Activated naive CD8-positive, alpha-beta T cell treated with anti-CD3 and anti-CD28 coated beads for 36 hours (primary cell): ENCODE measurements around the gene ELAC2. TPM values are rescaled to one million over a fixed set of nuclear protein-coding genes. Genes with fewer than 3 reads are reported as not detected.
A peak's percentile ranks its signal among the peaks of the same experiment; 100 is the strongest.

Experiments used
- DNase-seq: peaks from one replicate; pipeline ENCODE4 v3.0.0; 2021
- H3K27ac Mint-ChIP-seq: one replicate; pipeline ENCODE4 v1.8.0; 2022; ENCODE audit warnings: mild to moderate bottlenecking, moderate library complexity, mixed read lengths
- H3K27me3 Mint-ChIP-seq: one replicate; pipeline ENCODE4 v1.8.0; 2022; ENCODE audit warnings: mild to moderate bottlenecking, mixed read lengths
- H3K36me3 Mint-ChIP-seq: one replicate; pipeline ENCODE4 v1.8.0; 2021; ENCODE audit warnings: mild to moderate bottlenecking, mixed read lengths
- H3K4me1 Mint-ChIP-seq: one replicate; pipeline ENCODE4 v1.8.0; 2021; ENCODE audit warnings: mixed read lengths
- H3K4me3 Mint-ChIP-seq: one replicate; pipeline ENCODE4 v1.8.0; 2022; ENCODE audit warnings: mild to moderate bottlenecking, moderate library complexity, mixed read lengths
- H3K9me3 Mint-ChIP-seq: one replicate; pipeline ENCODE4 v1.8.0; 2022; ENCODE audit warnings: mixed read lengths
- total RNA-seq, 2 experiments: library from RNA; stranded (reverse); gene quantifications; one replicate each; pipeline ENCODE4 v1.2.3, GENCODE V29; 2021

The ELAC2 gene
- total RNA-seq, 2 experiments from 2014 or later = 90.2 to 90.3 TPM

- Mint-ChIP-seq H3K4me3 (no peak overlapping the region), H3K27ac (no peak overlapping the region), H3K36me3 (no peaks in the 10 kb centered on the region), H3K9me3 (no peaks in the 10 kb centered on the region), H3K4me1 (peaks cover 2% of the 10 kb centered on the region), H3K27me3 (peaks cover 4% of the 10 kb centered on the region)
- DNase-seq = no peak
These were observed 12.2 kb upstream of the ELAC2 start for GRCh38 chr17:13030056-13030455.

- no peak overlapping the region for H3K27ac Mint-ChIP-seq
- no peak overlapping the region for H3K4me3 Mint-ChIP-seq
- H3K4me1 Mint-ChIP-seq = peaks cover 4% of the 10 kb centered on the region
- no peaks in the 10 kb centered on the region for H3K9me3 Mint-ChIP-seq
- DNase-seq = no peak
- H3K27me3 Mint-ChIP-seq = peaks cover 4% of the 10 kb centered on the region
- no peaks in the 10 kb centered on the region for H3K36me3 Mint-ChIP-seq
These were observed 11.5 kb upstream of the ELAC2 start for GRCh38 chr17:13029340-13029739.

GRCh38 chr17:13027246-13027645 is 9.4 kb upstream of the ELAC2 start:
- H3K27me3 Mint-ChIP-seq = peaks cover 4% of the 10 kb centered on the region
- H3K9me3 Mint-ChIP-seq = no peaks in the 10 kb centered on the region
- H3K36me3 Mint-ChIP-seq = no peaks in the 10 kb centered on the region
- H3K4me3 Mint-ChIP-seq = no peak overlapping the region
- DNase-seq = no peak
- peaks cover 5% of the 10 kb centered on the region for H3K4me1 Mint-ChIP-seq
- no peak overlapping the region for H3K27ac Mint-ChIP-seq

GRCh38 chr17:13025687-13026086 is 7.9 kb upstream of the ELAC2 start:
- no peaks in the 10 kb centered on the region for H3K9me3 Mint-ChIP-seq
- H3K4me3 Mint-ChIP-seq = no peak overlapping the region
- DNase-seq = no peak
- no peaks in the 10 kb centered on the region for H3K36me3 Mint-ChIP-seq
- H3K4me1 Mint-ChIP-seq = peaks cover 3% of the 10 kb centered on the region
- H3K27ac Mint-ChIP-seq = no peak overlapping the region
- peaks cover 4% of the 10 kb centered on the region for H3K27me3 Mint-ChIP-seq

- Mint-ChIP-seq H3K36me3 (no peaks in the 10 kb centered on the region), H3K4me1 (peaks cover 3% of the 10 kb centered on the region), H3K27me3 (peaks cover 4% of the 10 kb centered on the region), H3K27ac (no peak overlapping the region), H3K9me3 (no peaks in the 10 kb centered on the region), H3K4me3 (no peak overlapping the region)
- DNase-seq = no peak
These were observed 7.4 kb upstream of the ELAC2 start for GRCh38 chr17:13025258-13025627.

GRCh38 chr17:13024526-13025257 is 6.9 kb upstream of the ELAC2 start:
- H3K9me3 Mint-ChIP-seq = no peaks in the 10 kb centered on the region
- DNase-seq = peak; percentile 61
- H3K27ac Mint-ChIP-seq = no peak overlapping the region
- peaks cover 3% of the 10 kb centered on the region for H3K4me1 Mint-ChIP-seq
- H3K36me3 Mint-ChIP-seq = no peaks in the 10 kb centered on the region
- H3K27me3 Mint-ChIP-seq = peaks cover 4% of the 10 kb centered on the region
- peak overlapping the region; percentile 38 for H3K4me3 Mint-ChIP-seq

GRCh38 chr17:13024016-13024415 is 6.2 kb upstream of the ELAC2 start:
- no peak overlapping the region for H3K27ac Mint-ChIP-seq
- H3K36me3 Mint-ChIP-seq = no peaks in the 10 kb centered on the region
- peaks cover 3% of the 10 kb centered on the region for H3K4me1 Mint-ChIP-seq
- H3K9me3 Mint-ChIP-seq = no peaks in the 10 kb centered on the region
- peaks cover 4% of the 10 kb centered on the region for H3K27me3 Mint-ChIP-seq
- no peak for DNase-seq
- H3K4me3 Mint-ChIP-seq = no peak overlapping the region

- Mint-ChIP-seq H3K9me3 (no peaks in the 10 kb centered on the region), H3K4me3 (peak overlapping the region; percentile 94), H3K27me3 (no peaks in the 10 kb centered on the region), H3K27ac (peak overlapping the region; percentile 95), H3K4me1 (peaks cover 16% of the 10 kb centered on the region), H3K36me3 (peaks cover 21% of the 10 kb centered on the region)
- no peak for DNase-seq
These were observed 759 bp downstream of the ELAC2 start for GRCh38 chr17:13016881-13017654.

- Mint-ChIP-seq H3K27ac (peak overlapping the region; percentile 46), H3K27me3 (no peaks in the 10 kb centered on the region), H3K4me3 (no peak overlapping the region), H3K9me3 (no peaks in the 10 kb centered on the region), H3K4me1 (peaks cover 19% of the 10 kb centered on the region), H3K36me3 (peaks cover 31% of the 10 kb centered on the region)
- DNase-seq = no peak
These were observed 3.0 kb downstream of the ELAC2 start for GRCh38 chr17:13014801-13015200.

GRCh38 chr17:13010959-13011358 is 6.9 kb downstream of the ELAC2 start:
- Mint-ChIP-seq H3K4me1 (peaks cover 7% of the 10 kb centered on the region), H3K36me3 (peaks cover 25% of the 10 kb centered on the region), H3K9me3 (no peaks in the 10 kb centered on the region), H3K27ac (no peak overlapping the region), H3K27me3 (no peaks in the 10 kb centered on the region), H3K4me3 (no peak overlapping the region)
- DNase-seq = no peak

- no peak for DNase-seq
- H3K4me1 Mint-ChIP-seq = peaks cover 7% of the 10 kb centered on the region
- no peak overlapping the region for H3K4me3 Mint-ChIP-seq
- no peak overlapping the region for H3K27ac Mint-ChIP-seq
- H3K27me3 Mint-ChIP-seq = no peaks in the 10 kb centered on the region
- peaks cover 22% of the 10 kb centered on the region for H3K36me3 Mint-ChIP-seq
- no peaks in the 10 kb centered on the region for H3K9me3 Mint-ChIP-seq
These were observed 9.4 kb downstream of the ELAC2 start for GRCh38 chr17:13008461-13008860.

- Mint-ChIP-seq H3K27me3 (no peaks in the 10 kb centered on the region), H3K36me3 (peaks cover 15% of the 10 kb centered on the region), H3K4me3 (no peak overlapping the region), H3K27ac (no peak overlapping the region), H3K4me1 (peaks cover 5% of the 10 kb centered on the region), H3K9me3 (no peaks in the 10 kb centered on the region)
- no peak for DNase-seq
These were observed 12.3 kb downstream of the ELAC2 start for GRCh38 chr17:13005530-13005929.

- no peak overlapping the region for H3K27ac Mint-ChIP-seq
- H3K4me1 Mint-ChIP-seq = peaks cover 3% of the 10 kb centered on the region
- no peak for DNase-seq
- no peak overlapping the region for H3K4me3 Mint-ChIP-seq
- peaks cover 11% of the 10 kb centered on the region for H3K36me3 Mint-ChIP-seq
- H3K9me3 Mint-ChIP-seq = no peaks in the 10 kb centered on the region
- H3K27me3 Mint-ChIP-seq = no peaks in the 10 kb centered on the region
These were observed 13.5 kb downstream of the ELAC2 start for GRCh38 chr17:13004336-13004735.

GRCh38 chr17:13003927-13004326 is 13.9 kb downstream of the ELAC2 start:
- Mint-ChIP-seq H3K27ac (no peak overlapping the region), H3K4me1 (peaks cover 3% of the 10 kb centered on the region), H3K27me3 (no peaks in the 10 kb centered on the region), H3K9me3 (no peaks in the 10 kb centered on the region), H3K36me3 (peaks cover 11% of the 10 kb centered on the region), H3K4me3 (no peak overlapping the region)
- no peak for DNase-seq

GRCh38 chr17:13003454-13003851 is 14.4 kb downstream of the ELAC2 start:
- Mint-ChIP-seq H3K9me3 (no peaks in the 10 kb centered on the region), H3K4me1 (peaks cover 3% of the 10 kb centered on the region), H3K4me3 (no peak overlapping the region), H3K27ac (no peak overlapping the region), H3K27me3 (no peaks in the 10 kb centered on the region), H3K36me3 (peaks cover 7% of the 10 kb centered on the region)
- DNase-seq = no peak
